Activated CD4-positive, alpha-beta T cell treated with anti-CD3 and anti-CD28 coated beads, Interleukin-2, amount 50 U/mL, for 16 hours (primary cell): Measurements from ENCODE around the gene TMEM127.
A peak's percentile ranks its signal among the peaks of the same experiment; 100 is the strongest.
"Not testable (repeated sequence)": the region's sequence is repeated elsewhere in the genome, so short reads cannot be mapped to it uniquely, and the experiment has no call there.

Source experiments
- DNase-seq: peaks from one replicate; pipeline ENCODE4 v3.0.0-alpha.2; 2020

The TMEM127 gene, protein sequence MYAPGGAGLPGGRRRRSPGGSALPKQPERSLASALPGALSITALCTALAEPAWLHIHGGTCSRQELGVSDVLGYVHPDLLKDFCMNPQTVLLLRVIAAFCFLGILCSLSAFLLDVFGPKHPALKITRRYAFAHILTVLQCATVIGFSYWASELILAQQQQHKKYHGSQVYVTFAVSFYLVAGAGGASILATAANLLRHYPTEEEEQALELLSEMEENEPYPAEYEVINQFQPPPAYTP

GRCh38 chr2:96265840-96266679, at the start of gene TMEM127, which contains the start of gene CIAO1:
TMEM127 (minus strand) TSS chr2:96265997; CDS start chr2:96265381, 616 bp downstream.
CIAO1 (plus strand) TSS chr2:96266225; CDS start chr2:96266351, 126 bp downstream.
- DNase-seq: peak; percentile 99

- DNase-seq: no peak
Measured at GRCh38 chr2:96315005-96315399, 49.2 kb upstream of the TMEM127 start.

DNA sequence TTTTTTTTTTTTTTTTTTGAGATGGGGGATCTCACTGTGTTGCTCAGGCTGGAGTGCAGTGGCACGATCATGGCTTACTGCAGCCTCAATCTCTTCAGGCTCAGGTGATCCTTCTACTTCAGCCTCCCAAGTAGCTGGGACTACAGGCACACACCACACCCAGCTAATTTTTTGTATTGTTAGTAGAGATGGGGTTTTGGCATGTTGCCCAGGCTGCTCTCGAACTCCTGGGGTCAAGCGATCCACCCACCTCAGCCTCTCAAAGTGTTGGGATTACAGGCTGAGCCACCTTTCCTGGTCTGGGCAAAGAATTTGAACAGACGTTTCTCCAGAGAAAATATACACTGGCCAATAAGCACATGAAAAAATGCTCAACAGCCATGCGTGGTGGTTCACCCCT, 42.5 kb upstream of the TMEM127 start:
- DNase-seq: no peak

DNA sequence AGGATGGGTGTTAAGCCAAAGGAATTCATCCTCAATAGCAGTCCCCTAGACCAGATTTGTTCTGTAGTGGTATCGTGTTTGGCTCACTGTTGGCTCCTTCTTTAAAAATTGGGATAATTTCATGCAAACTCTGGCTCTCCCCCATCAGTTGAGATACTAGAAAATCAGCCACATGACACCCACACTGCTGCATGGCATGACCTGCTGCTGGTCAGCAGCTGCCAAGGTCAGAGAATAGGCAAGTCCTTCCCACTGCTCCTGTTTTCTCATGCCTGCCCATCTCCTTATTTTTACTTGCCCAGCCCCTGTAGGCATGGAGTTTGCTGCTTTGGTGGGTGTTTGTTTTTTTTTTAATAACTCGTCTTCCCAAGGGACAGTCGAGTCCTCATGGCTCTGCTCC, 40.6 kb upstream of the TMEM127 start:
- no peak for DNase-seq

DNA sequence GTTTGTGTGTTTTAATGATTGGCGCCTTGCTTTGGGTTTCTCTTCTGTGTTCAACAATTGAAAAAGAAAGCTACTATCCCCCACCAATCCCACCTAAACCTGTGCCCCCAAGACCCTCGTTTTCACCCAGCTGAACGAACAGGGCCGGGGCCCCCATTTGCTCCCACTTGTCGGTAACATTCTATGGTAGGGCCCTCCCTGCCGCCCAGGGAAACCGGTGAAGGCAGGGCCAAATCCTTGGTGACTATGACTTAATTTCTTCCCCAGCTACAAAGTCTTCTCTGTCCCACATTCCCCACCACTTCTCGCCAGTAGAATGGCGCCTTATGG, 40.1 kb upstream of the TMEM127 start:
- no peak for DNase-seq

DNA sequence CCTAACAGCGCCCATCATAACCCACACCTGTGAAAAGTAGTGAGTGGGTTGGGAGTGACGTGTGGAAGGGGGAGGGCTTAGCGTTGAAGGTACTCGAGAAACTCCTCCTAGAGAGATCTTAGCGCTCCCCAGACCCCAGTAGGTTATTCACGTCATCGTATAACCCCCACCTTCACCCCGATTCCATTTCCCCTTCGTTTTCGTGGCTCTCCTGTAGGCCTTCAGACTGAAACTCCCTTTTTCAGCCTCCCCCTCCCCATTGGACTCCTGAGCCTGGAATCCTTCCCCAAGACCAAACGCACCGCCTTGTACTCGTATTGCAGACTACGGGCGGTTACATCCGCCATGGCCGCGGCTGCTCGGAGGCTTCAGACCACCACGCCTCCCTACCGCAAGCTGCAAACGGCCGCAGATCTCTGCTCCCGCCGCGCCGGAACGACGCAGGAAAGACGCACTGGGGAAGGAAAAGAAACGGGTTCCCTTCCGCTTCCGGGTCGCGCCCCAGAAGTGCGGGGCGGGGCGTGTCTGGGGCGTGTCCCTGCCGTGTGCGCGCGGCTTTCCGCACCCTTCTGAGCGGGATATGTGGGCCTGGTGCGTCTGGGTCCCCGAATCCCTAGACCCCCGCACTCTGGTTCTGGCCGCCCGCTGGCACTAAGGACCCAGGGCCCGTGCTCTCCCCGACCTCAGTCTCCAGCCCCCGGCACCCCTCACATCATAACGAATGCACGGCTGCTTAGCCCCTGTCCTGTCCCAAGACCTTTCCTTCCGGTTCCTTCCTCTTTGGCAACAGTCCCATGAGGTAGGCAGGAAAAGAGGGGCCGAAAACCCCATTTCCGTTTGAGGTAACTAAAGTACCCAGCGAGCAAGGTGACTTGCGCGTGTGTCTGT, 39.5 kb upstream of the TMEM127 start, which contains the start of gene SNRNP200:
TSS of gene SNRNP200 (minus strand) at position 456 of the 888 bp plus-strand sequence. CDS start at position 347, 109 bp downstream.
- peak; percentile 95 for DNase-seq

- no peak for DNase-seq
Measured at GRCh38 chr2:96304606-96305005, 38.8 kb upstream of the TMEM127 start.

DNA sequence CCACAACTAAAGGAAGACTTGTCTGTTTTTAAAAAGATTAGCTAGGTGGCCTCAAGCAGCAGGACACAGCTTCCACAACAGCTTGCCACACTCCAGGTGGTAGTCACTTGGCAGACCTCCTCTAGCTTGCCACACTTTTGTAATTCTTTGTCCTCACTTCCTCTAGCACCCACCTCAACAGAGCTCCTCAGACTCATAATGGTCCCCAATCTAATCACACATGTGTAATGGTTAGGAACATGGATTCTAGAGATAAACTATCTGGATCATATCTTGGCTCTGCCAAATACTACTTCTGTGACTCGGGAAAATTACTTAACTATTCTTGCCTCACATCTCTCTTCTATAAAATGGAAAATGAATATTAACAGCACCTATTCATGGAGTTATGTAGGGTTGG, 36.1 kb upstream of the TMEM127 start:
- DNase-seq: no peak

DNA sequence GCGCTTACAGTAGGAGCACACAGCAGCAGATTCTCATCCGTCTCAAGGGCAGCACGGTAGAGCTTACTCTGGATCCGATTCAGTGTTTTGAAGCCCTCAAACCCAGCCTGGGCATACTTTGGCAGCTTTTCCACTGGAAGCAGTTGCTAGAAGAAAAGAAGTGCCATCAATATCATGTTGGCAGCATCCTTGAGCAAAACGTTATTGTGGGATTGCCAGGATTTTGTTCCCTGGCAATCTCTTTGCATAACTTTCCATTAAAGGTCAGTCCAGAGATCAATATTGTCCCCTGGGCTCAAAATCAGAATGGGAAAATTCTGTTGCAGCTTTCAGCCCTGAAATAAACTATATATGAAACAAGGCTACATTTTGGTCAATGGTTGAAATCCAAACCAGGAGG, 31.1 kb upstream of the TMEM127 start:
- no peak for DNase-seq

DNA sequence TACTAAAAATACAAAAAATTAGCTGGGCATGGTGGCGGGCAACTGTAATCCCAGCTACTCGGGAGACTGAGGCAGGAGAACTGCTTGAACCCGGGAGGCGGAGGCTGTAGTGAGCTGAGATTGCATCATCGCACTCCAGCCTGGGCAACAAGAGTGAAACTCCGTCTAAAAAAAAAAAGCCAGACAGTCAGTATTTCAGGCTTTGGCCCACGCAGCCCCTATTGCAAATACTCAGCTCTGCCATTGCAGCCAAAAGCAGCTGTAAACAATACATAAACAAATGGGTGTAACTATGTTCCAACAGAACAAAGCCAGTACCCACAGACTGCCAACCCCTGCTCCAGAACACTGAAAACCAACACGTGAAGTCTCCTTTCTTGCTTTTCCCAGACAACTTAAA, 28.5 kb upstream of the TMEM127 start:
- DNase-seq: not testable (repeated sequence)

- DNase-seq: no peak
Measured at GRCh38 chr2:96291751-96292150, 26.0 kb upstream of the TMEM127 start.

GRCh38 chr2:96287273-96287856, 21.6 kb upstream of the TMEM127 start:
- no peak for DNase-seq

DNA sequence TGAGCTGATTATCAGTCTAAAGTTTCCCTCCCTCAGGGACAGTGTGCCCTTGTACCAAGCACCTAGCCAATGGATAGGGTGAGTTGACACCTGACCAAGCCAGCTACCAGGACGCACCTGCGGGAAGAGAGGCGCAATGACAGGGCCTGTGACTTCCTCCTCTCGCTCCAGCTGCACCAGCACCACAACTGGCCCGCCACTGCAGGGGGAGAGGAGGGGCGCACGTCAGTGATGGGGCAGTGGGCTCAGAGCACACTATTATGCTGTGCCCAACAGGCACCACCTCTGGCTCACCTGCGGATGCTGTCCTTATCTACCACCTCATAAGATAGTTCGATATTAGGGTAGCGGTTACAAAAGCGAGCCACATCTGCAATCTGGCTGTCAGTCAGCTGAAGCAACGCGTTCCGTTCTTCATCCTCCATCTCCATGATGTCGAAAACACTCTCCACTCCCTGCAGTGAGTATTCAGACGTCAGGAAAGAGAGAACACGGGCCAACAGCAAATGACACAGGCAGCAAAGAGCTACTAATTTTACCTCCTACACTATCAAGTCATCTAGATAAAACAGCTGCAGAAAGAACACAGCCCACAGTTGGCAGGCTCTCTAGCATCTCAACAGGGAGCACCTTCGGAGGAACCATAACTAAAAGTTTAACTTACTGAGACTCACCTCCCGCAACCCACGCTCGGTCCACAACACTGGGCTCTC, 11.1 kb upstream of the TMEM127 start:
- DNase-seq: no peak

DNA sequence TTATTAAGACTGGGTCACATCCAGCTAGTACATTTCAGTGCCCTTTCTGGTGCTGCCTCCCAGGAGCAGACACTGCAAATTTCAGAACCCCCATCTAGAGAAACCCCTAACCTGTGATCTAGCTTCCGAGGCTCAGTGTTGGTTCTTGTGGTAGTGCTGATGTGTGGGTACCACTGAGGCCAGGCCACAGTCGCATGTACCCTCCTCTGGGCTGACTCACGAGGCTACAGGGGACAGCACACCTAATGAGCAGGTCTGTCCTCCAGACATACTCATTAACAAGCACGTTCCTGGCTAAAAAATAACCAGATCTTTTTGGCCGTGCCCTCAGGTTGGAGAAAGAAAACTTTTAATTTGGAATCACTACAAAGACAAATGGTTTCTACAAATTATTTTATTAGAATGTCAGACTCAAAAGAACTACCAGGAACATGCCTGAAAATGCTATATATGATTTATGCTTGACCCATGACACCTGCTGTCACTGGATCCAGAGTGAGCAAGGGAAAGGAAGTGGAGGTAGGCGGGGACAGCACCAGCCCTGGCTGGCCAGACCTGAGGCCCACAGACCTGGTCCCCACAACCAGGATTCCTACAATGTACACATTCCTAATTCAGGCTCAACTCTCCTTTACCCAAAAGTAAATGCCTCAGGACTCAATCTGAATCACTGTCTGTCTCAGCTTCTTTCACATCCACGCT, 8.7 kb upstream of the TMEM127 start:
- DNase-seq: no peak

DNA sequence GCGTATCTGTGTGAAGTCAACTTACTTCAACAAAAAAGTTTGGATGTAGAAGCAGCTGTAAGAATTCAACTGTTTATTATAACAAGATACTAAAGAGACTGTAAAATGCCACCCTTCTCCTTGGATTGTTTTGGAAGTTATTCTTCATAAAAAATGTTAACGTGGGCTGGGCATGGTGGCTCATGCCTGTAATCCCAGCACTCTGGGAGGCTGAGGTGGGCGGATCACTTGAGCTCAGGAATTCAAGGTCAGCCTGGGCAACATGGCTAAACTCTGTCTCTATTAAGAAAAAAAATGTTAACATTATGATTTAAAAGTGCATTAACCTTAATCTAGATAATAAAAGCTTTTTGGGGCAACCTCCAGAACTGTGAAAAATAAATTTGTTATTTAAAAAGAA, 8.0 kb upstream of the TMEM127 start:
- no peak for DNase-seq

- no peak for DNase-seq
Measured at GRCh38 chr2:96271995-96272394, 6.2 kb upstream of the TMEM127 start.

DNA sequence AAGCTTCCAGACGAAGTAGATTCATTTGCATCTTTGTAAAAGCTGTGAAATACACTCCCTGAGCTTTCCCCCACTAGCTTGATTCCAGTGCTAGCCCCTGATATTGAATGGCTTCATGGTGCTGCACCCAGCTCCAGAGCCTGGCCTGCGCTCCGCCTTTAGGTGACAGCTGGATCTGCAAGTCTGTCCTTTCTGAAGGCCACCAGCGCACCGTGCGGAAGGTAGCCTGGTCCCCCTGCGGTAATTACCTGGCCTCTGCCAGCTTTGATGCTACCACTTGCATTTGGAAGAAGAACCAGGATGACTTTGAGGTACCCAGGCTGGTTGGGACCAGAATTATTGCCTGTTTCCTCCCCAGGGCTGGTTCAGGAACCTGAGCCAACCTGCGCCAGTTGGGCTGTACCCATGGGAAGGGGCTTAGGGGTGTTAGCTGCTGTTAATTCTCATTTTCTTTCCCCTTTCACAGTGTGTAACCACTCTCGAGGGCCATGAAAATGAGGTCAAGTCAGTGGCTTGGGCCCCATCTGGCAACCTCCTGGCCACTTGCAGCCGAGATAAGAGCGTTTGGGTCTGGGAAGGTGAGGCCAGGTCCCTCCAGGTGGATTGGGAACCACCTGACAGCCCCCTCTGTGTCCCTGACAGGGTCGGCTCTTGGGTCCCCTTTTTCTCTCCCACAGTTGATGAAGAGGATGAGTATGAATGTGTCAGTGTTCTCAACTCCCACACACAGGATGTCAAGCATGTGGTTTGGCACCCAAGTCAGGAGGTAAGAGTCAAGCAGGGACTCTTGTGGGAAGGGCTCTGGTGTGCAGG, 1.6 kb upstream of the TMEM127 start:
- DNase-seq: peak; percentile 69

GRCh38 chr2:96265349-96265839, 403 bp downstream of the TMEM127 start:
- peak; percentile 14 for DNase-seq

GRCh38 chr2:96264656-96265348, 995 bp downstream of the TMEM127 start:
- peak; percentile 20 for DNase-seq

- DNase-seq: no peak
Measured at GRCh38 chr2:96264086-96264485, 1.7 kb downstream of the TMEM127 start.
